ENCODE data around the gene PSAPL1.

GRCh38 chr4:7415927-7416686 is 18.6 kb downstream of the PSAPL1 start:
- no peak for TF ChIP-seq GATA3 (IDR thresholded peaks at IDR 0.05; ENCODE audit: low read depth, low read length)
- no peak for TF ChIP-seq GATA2 (IDR thresholded peaks at IDR 0.05; ENCODE audit: low read depth, low read length)
